HCT116 (cell line): ENCODE data around the gene MDFI. TPM values are rescaled to one million over a fixed set of nuclear protein-coding genes. Genes with fewer than 3 reads are reported as not detected.

Experiments
- ATAC-seq: fragments of 200-7000 bp; cut with Tn5 transposase; 2 replicates; pipeline ENCODE4 v1.9.1; 2020; ENCODE audit warnings: mild to moderate bottlenecking, moderate library complexity
- BruUV-seq: library from RNA; stranded (reverse); fragments of 400-500 nt; replicated peaks from 2 replicates; lab custom pipeline; 2021; lab: Mats Ljungman, UMichigan
- CTCF ChIA-PET: fragments of 300-600 bp; sonication (Branson Sonifier 250); formaldehyde crosslinking; loops from one replicate; lab custom pipeline; 2021; ENCODE audit warnings: antibody characterized with exemption; lab: Charles Lee
- POLR2A ChIA-PET: fragments of 300-600, 350-600 bp; sonication (Branson Sonifier 250); formaldehyde crosslinking; loops from one replicate; lab custom pipeline; 2021; ENCODE audit warnings: antibody characterized with exemption; lab: Charles Lee
- RAD21 ChIA-PET, 2 experiments: fragments of 300-600 bp; sonication (Branson Sonifier 250); formaldehyde crosslinking; loops; one replicate each; lab custom pipeline; 2023; ENCODE audit warnings: low total read pairs in 2 of 2; ENCODE audit not compliant: uncharacterized antibody in 2 of 2, unreplicated experiment in 2 of 2, low non-redundant PET in 1 of 2; lab: Charles Lee
- DNase-seq: peaks from one replicate; pipeline ENCODE4 v3.0.0-alpha.2; 2010; ENCODE audit warnings: low read depth, low spot score
- H2AFZ ChIP-seq: fragments of 200-600 bp; shearing (Covaris generic), sonication (generic); 2 replicates; pipeline ENCODE4 v1.6.1; 2017; ENCODE audit warnings: low read depth, mixed run types, mixed read lengths, antibody characterized with exemption, low read length; ENCODE audit not compliant: poor library complexity, severe bottlenecking
- H3K27ac ChIP-seq: 2 replicates; pipeline ENCODE4 v1.5.1; 2012; ENCODE audit warnings: low read depth, low read length
- H3K27me3 ChIP-seq: fragments of 200-600 bp; sonication (generic); 2 replicates; pipeline ENCODE4 v1.6.1; 2016; ENCODE audit warnings: mixed run types, low read length, mixed read lengths; ENCODE audit not compliant: insufficient read depth
- H3K36me3 ChIP-seq, 2 experiments: fragments of 200-500 bp in 1 of 2; fragments of 200-600 bp in 1 of 2; sonication (Bioruptor generic) in 1 of 2; sonication (generic) in 1 of 2; 2 replicates each; pipeline versions ENCODE4 v1.5.1 to v1.6.1; 2014 to 2016; ENCODE audit warnings: low read length in 2 of 2, inconsistent platforms in 1 of 2, mixed read lengths in 1 of 2, mixed run types in 1 of 2; ENCODE audit not compliant: insufficient read depth in 2 of 2, control insufficient read depth in 1 of 2
- H3K4me1 ChIP-seq, 2 experiments: fragments of 200-600 bp in 1 of 2; sonication (generic) in 1 of 2; 2 replicates each; pipeline versions ENCODE4 v1.5.1 to v1.6.1; 2012 to 2017; ENCODE audit warnings: low read length in 2 of 2, inconsistent platforms in 1 of 2, mild to moderate bottlenecking in 1 of 2, mixed read lengths in 1 of 2, mixed run types in 1 of 2, moderate library complexity in 1 of 2; ENCODE audit not compliant: insufficient read depth in 2 of 2, control insufficient read depth in 1 of 2
- H3K4me2 ChIP-seq: fragments of 200-600 bp; sonication (generic); 2 replicates; pipeline ENCODE4 v1.6.1; 2017; ENCODE audit warnings: mixed run types, low read length, mixed read lengths
- H3K4me3 ChIP-seq, 2 experiments: fragments of 200-600 bp in 1 of 2; sonication (generic) in 1 of 2; replicated peaks in 1 of 2; 2 replicates each; pipeline ENCODE4 v1.5.1; 2011 to 2016; ENCODE audit warnings: low read length in 2 of 2, control low read depth in 1 of 2, low read depth in 1 of 2, mild to moderate bottlenecking in 1 of 2, mixed read lengths in 1 of 2, mixed run types in 1 of 2
- H3K79me2 ChIP-seq: fragments of 200-600 bp; sonication (generic); 2 replicates; pipeline ENCODE4 v1.6.1; 2017; ENCODE audit warnings: mild to moderate bottlenecking, mixed run types, low read length, moderate library complexity, mixed read lengths; ENCODE audit not compliant: insufficient read depth
- H3K9ac ChIP-seq: fragments of 200-600 bp; sonication (generic); 2 replicates; pipeline ENCODE4 v1.6.1; 2016; ENCODE audit warnings: low read length, mixed read lengths
- H3K9me2 ChIP-seq: fragments of 200-600 bp; sonication (generic), shearing (Covaris generic); 2 replicates; pipeline ENCODE4 v1.6.1; 2017; ENCODE audit warnings: mixed run types, mild to moderate bottlenecking, moderate library complexity; ENCODE audit not compliant: insufficient read depth
- H3K9me3 ChIP-seq, 2 experiments: fragments of 200-500 bp in 1 of 2; fragments of 200-600 bp in 1 of 2; sonication (Bioruptor generic) in 1 of 2; sonication (generic) in 1 of 2; 2 replicates each; pipeline ENCODE4 v1.6.1; 2014 to 2017; ENCODE audit warnings: low read length in 2 of 2, mixed read lengths in 2 of 2, inconsistent platforms in 1 of 2, low read depth in 1 of 2, mild to moderate bottlenecking in 1 of 2, mixed run types in 1 of 2, moderate library complexity in 1 of 2; ENCODE audit not compliant: control insufficient read depth in 1 of 2, insufficient read depth in 1 of 2
- H4K20me1 ChIP-seq: fragments of 200-600 bp; sonication (generic), shearing (Covaris generic); 2 replicates; pipeline ENCODE4 v1.6.1; 2017; ENCODE audit warnings: mixed run types, mild to moderate bottlenecking, moderate library complexity; ENCODE audit not compliant: insufficient read depth
- EGR1 ChIP-seq: IDR thresholded peaks from 2 replicates; pipeline ENCODE4 v1.6.1; 2012; ENCODE audit warnings: low read depth
- JUND ChIP-seq: IDR thresholded peaks from 2 replicates; pipeline ENCODE4 v1.6.1; 2012
- MAX ChIP-seq: IDR thresholded peaks from 2 replicates; pipeline ENCODE4 v1.6.1; 2012
- ZFX ChIP-seq: fragments of 450-650 bp; IDR thresholded peaks from 2 replicates; pipeline ENCODE4 v1.6.1; 2017
- intact Hi-C: fragments of 100-400 bp; cut with micrococcal nuclease; formaldehyde crosslinking; loops from 2 replicates; pipeline ENCODE4 v1.10.0; 2022
- total RNA-seq: library from RNA; stranded (reverse); gene quantifications from one replicate; pipeline ENCODE4 v1.2.1, GENCODE V29; 2021; ENCODE audit not compliant: unreplicated experiment
- TF ChIP-seq, protein P1 (sequence below), 3 experiments: fragments of 200-600 bp in 1 of 3; sonication (generic) in 1 of 3; IDR thresholded peaks in 2 of 3; conservative IDR thresholded peaks in 1 of 3; 2 replicates each; pipeline ENCODE4 v1.5.1; 2012 to 2017; ENCODE audit warnings: low read depth in 2 of 3, low read length in 2 of 3, antibody characterized with exemption in 1 of 3, borderline replicate concordance in 1 of 3, control low read depth in 1 of 3, mild to moderate bottlenecking in 1 of 3, mixed read lengths in 1 of 3, mixed run types in 1 of 3, moderate library complexity in 1 of 3; ENCODE audit not compliant: insufficient read depth in 1 of 3

MDFI gene
- total RNA-seq, 1 experiment from 2014 or later = 35.5 TPM

GRCh38 chr6:41682497-41683272 lies 44.4 kb downstream of the MDFI start:
- Histone ChIP-seq H3K9ac (no peak overlapping the region), H3K36me3 (no peaks in the 10 kb centered on the region), H2AFZ (no peak overlapping the region), H3K9me2 (no peaks in the 10 kb centered on the region), H3K27ac (no peak overlapping the region), H3K4me2 (no peak overlapping the region), H3K27me3 (no peaks in the 10 kb centered on the region), H4K20me1 (no peaks in the 10 kb centered on the region), H3K4me3 (no peak overlapping the region), H3K4me1 (peaks cover 4 to 13% of the 10 kb centered on the region in 2 experiments; a peak in 3 of 4 replicates), H3K9me3 (no peaks in the 10 kb centered on the region), H3K79me2 (no peaks in the 10 kb centered on the region)
- intact Hi-C loops = loop anchor here (1.0 to 2.0 kb wide), 5 partner anchors 79 to 376 kb away; no protein-coding TSS in a partner anchor
- RAD21 ChIA-PET = interaction anchor here (0.7 to 1.3 kb wide), 9 partner anchors 34 to 315 kb away, joined by 3 to 12 read pairs (median 6); no protein-coding TSS in a partner anchor
- DNase-seq (no peak), ATAC-seq (no peak)
- POLR2A ChIA-PET = interaction anchor here (0.7 to 1.0 kb wide), 2 partner anchors 80 to 186 kb away, joined by 3 to 5 read pairs; no protein-coding TSS in a partner anchor
- CTCF ChIA-PET = interaction anchor here (0.7 to 4.6 kb wide), 18 partner anchors 13 to 376 kb away, joined by 3 to 55 read pairs (median 4); no protein-coding TSS in a partner anchor
- BruUV-seq = no TSS peak
- TF ChIP-seq EGR1 (no peak), JUND (no peak), MAX (no peak), ZFX (no peak)
- TF ChIP-seq, protein P1, sequence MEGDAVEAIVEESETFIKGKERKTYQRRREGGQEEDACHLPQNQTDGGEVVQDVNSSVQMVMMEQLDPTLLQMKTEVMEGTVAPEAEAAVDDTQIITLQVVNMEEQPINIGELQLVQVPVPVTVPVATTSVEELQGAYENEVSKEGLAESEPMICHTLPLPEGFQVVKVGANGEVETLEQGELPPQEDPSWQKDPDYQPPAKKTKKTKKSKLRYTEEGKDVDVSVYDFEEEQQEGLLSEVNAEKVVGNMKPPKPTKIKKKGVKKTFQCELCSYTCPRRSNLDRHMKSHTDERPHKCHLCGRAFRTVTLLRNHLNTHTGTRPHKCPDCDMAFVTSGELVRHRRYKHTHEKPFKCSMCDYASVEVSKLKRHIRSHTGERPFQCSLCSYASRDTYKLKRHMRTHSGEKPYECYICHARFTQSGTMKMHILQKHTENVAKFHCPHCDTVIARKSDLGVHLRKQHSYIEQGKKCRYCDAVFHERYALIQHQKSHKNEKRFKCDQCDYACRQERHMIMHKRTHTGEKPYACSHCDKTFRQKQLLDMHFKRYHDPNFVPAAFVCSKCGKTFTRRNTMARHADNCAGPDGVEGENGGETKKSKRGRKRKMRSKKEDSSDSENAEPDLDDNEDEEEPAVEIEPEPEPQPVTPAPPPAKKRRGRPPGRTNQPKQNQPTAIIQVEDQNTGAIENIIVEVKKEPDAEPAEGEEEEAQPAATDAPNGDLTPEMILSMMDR (IDR thresholded peaks at IDR 0.05 in 2 of 3, conservative IDR thresholded peaks at IDR 0.05 in 1 of 3; ENCODE audit: borderline replicate concordance in 1 of 3, insufficient read depth in 1 of 3, low read depth in 2 of 3, low read length in 2 of 3) = no peak
